Neuronal stem cell (in vitro differentiated cells): ENCODE results near the gene FOXP3.
A peak's percentile ranks its signal among the peaks of the same experiment; 100 is the strongest.

Source experiments
- DNase-seq: peaks from one replicate; pipeline ENCODE4 v3.0.0-alpha.2; 2013; ENCODE audit warnings: low spot score
- H2AFZ ChIP-seq: one replicate; pipeline ENCODE4 v1.6.1; 2013; ENCODE audit warnings: mild to moderate bottlenecking, low read length, inconsistent platforms
- H2AK5ac ChIP-seq: 2 replicates; pipeline ENCODE4 v1.6.1; 2013; ENCODE audit warnings: low read depth, mild to moderate bottlenecking, inconsistent platforms, low read length, moderate library complexity, mixed read lengths
- H2BK120ac ChIP-seq: 2 replicates; pipeline ENCODE4 v1.6.1; 2013; ENCODE audit warnings: low read depth, mild to moderate bottlenecking, inconsistent platforms, low read length, moderate library complexity, mixed read lengths
- H2BK12ac ChIP-seq: one replicate; pipeline ENCODE4 v1.6.1; 2013; ENCODE audit warnings: low read length, inconsistent platforms
- H2BK15ac ChIP-seq: 2 replicates; pipeline ENCODE4 v1.6.1; 2013; ENCODE audit warnings: mild to moderate bottlenecking, low read length, inconsistent platforms, mixed read lengths
- H2BK5ac ChIP-seq: one replicate; pipeline ENCODE4 v1.6.1; 2013; ENCODE audit warnings: inconsistent platforms, mild to moderate bottlenecking, low read length, moderate library complexity
- H3K14ac ChIP-seq: one replicate; pipeline ENCODE4 v1.6.1; 2013; ENCODE audit warnings: low read length, inconsistent platforms
- H3K18ac ChIP-seq: 2 replicates; pipeline ENCODE4 v1.6.1; 2013; ENCODE audit warnings: low read length, inconsistent platforms
- H3K23ac ChIP-seq: 2 replicates; pipeline ENCODE4 v1.6.1; 2013; ENCODE audit warnings: low read depth, mild to moderate bottlenecking, mixed read lengths, low read length, inconsistent platforms; ENCODE audit not compliant: poor library complexity
- H3K27ac ChIP-seq: replicated peaks from 3 replicates; pipeline ENCODE4 v1.5.1; 2013; ENCODE audit warnings: low read length, inconsistent platforms
- H3K27me3 ChIP-seq, 3 experiments: 2 replicates each; pipeline ENCODE4 v1.6.1; 2013; ENCODE audit warnings: low read length in 3 of 3, mild to moderate bottlenecking in 2 of 3, inconsistent platforms in 1 of 3, low read depth in 1 of 3, mixed read lengths in 1 of 3, moderate library complexity in 1 of 3; ENCODE audit not compliant: control insufficient read depth in 3 of 3, insufficient read depth in 3 of 3
- H3K36me3 ChIP-seq, 2 donors: replicated peaks in 1 of 2; 2 replicates each; pipeline ENCODE4 v1.6.1; 2013; ENCODE audit warnings: low read length in 2 of 2; ENCODE audit not compliant: control insufficient read depth in 2 of 2, insufficient read depth in 2 of 2
- H3K4ac ChIP-seq: 2 replicates; pipeline ENCODE4 v1.6.1; 2013; ENCODE audit warnings: inconsistent platforms, mild to moderate bottlenecking, low read length, moderate library complexity
- H3K4me1 ChIP-seq, 2 donors: 1 replicate in 1 of 2; 2 replicates in 1 of 2; pipeline ENCODE4 v1.6.1; 2013; ENCODE audit warnings: low read length in 2 of 2, low read depth in 1 of 2; ENCODE audit not compliant: control insufficient read depth in 2 of 2, insufficient read depth in 1 of 2
- H3K4me2 ChIP-seq: one replicate; pipeline ENCODE4 v1.6.1; 2013; ENCODE audit warnings: mild to moderate bottlenecking, low read length, inconsistent platforms; ENCODE audit not compliant: insufficient read depth, poor library complexity, severe bottlenecking
- H3K4me3 ChIP-seq, 2 donors: 2 replicates each; pipeline ENCODE4 v1.5.1; 2013; ENCODE audit warnings: low read length in 2 of 2, mild to moderate bottlenecking in 2 of 2, inconsistent platforms in 1 of 2, moderate library complexity in 1 of 2
- H3K79me1 ChIP-seq: one replicate; pipeline ENCODE4 v1.6.1; 2013; ENCODE audit warnings: low read depth, mild to moderate bottlenecking, inconsistent platforms, low read length, moderate library complexity
- H3K9ac ChIP-seq: one replicate; pipeline ENCODE4 v1.6.1; 2013; ENCODE audit warnings: mild to moderate bottlenecking, low read depth, low read length, inconsistent platforms; ENCODE audit not compliant: poor library complexity
- H3K9me3 ChIP-seq, 2 donors: replicated peaks in 1 of 2; 2 replicates each; pipeline versions ENCODE3 to v1.6.1; 2013; ENCODE audit warnings: low read length in 2 of 2, mild to moderate bottlenecking in 2 of 2, inconsistent platforms in 1 of 2, low read depth in 1 of 2, mixed read lengths in 1 of 2, moderate library complexity in 1 of 2; ENCODE audit not compliant: control insufficient read depth in 2 of 2, insufficient read depth in 1 of 2
- H4K8ac ChIP-seq: one replicate; pipeline ENCODE4 v1.6.1; 2013; ENCODE audit warnings: low read depth, mild to moderate bottlenecking, inconsistent platforms, low read length, moderate library complexity
- H4K91ac ChIP-seq: one replicate; pipeline ENCODE4 v1.6.1; 2013; ENCODE audit warnings: low read length, low read depth, mild to moderate bottlenecking, inconsistent platforms; ENCODE audit not compliant: poor library complexity
- WGBS, 2 donors: extraction: QIAGEN DNeasy Blood & Tissue Kit; methylation state at CpG; one replicate each; pipeline ENCODE4 v1.1.7; 2013; ENCODE audit warnings: missing lambda C conversion rate in 2 of 2, mixed read lengths in 1 of 2; ENCODE audit not compliant: insufficient read length in 2 of 2, insufficient replicate concordance in 1 of 2; ENCODE audit errors: extremely low coverage in 2 of 2; 5-methylcytosine and 5-hydroxymethylcytosine counted together

The FOXP3 gene

GRCh38 chrX:49227726-49228125, 36.8 kb downstream of the FOXP3 start:
- H2AK5ac ChIP-seq: no peak overlapping the region
- H2BK12ac ChIP-seq: no peak overlapping the region
- H3K9me3 ChIP-seq: no peaks in the 10 kb centered on the region
- no peaks in the 10 kb centered on the region for H3K79me1 ChIP-seq
- H2BK120ac ChIP-seq: no peak overlapping the region
- no peak overlapping the region for H3K4me2 ChIP-seq
- no peak overlapping the region for H3K18ac ChIP-seq
- H3K27me3 ChIP-seq: peaks cover 0 to 8% (median 0%) of the 10 kb centered on the region in 3 experiments
- peaks cover 0 to 4% of the 10 kb centered on the region in 2 donors for H3K4me1 ChIP-seq
- no peak overlapping the region for H2BK15ac ChIP-seq
- H3K23ac ChIP-seq: no peak overlapping the region
- H3K36me3 ChIP-seq: no peaks in the 10 kb centered on the region
- H3K9ac ChIP-seq: peak overlapping the region; percentile 44
- H4K8ac ChIP-seq: no peak overlapping the region
- H3K14ac ChIP-seq: no peak overlapping the region
- no peak overlapping the region for H3K4ac ChIP-seq
- WGBS, 2 donors: no CpG with 5 or more reads among the region's 2 CpGs
- no peak overlapping the region for H2BK5ac ChIP-seq
- H3K27ac ChIP-seq: no peak overlapping the region
- H3K4me3 ChIP-seq: no peak overlapping the region
- no peak overlapping the region for H2AFZ ChIP-seq
- DNase-seq: no peak
- H4K91ac ChIP-seq: no peak overlapping the region

- no peak for DNase-seq
- Histone ChIP-seq H3K9ac (no peak overlapping the region), H3K4ac (no peak overlapping the region), H2BK120ac (no peak overlapping the region), H4K91ac (no peak overlapping the region), H2AK5ac (no peak overlapping the region), H2AFZ (no peak overlapping the region), H3K4me2 (no peak overlapping the region), H2BK12ac (no peak overlapping the region), H3K23ac (no peak overlapping the region), H3K4me1 (peaks cover 0 to 4% of the 10 kb centered on the region in 2 donors), H3K27me3 (peaks cover 0 to 8% (median 0%) of the 10 kb centered on the region in 3 experiments), H3K18ac (no peak overlapping the region), H2BK5ac (no peak overlapping the region), H2BK15ac (no peak overlapping the region), H3K4me3 (no peak overlapping the region), H3K79me1 (no peaks in the 10 kb centered on the region), H3K27ac (no peak overlapping the region), H3K9me3 (no peaks in the 10 kb centered on the region), H3K36me3 (no peaks in the 10 kb centered on the region), H3K14ac (no peak overlapping the region), H4K8ac (no peak overlapping the region)
- no CpG with 5 or more reads among the region's 9 CpGs for WGBS, 2 donors
These were observed 37.6 kb downstream of the FOXP3 start for GRCh38 chrX:49226946-49227345.

GRCh38 chrX:49225858-49226257, 38.7 kb downstream of the FOXP3 start:
- H2BK5ac ChIP-seq: no peak overlapping the region
- peaks cover 0 to 8% (median 0%) of the 10 kb centered on the region in 3 experiments for H3K27me3 ChIP-seq
- WGBS, 2 donors: no CpG with 5 or more reads among the region's 14 CpGs
- H3K9ac ChIP-seq: no peak overlapping the region
- peaks cover 0 to 1% of the 10 kb centered on the region in 2 donors for H3K4me1 ChIP-seq
- H3K23ac ChIP-seq: no peak overlapping the region
- no peak overlapping the region for H3K4me3 ChIP-seq
- no peak overlapping the region for H4K8ac ChIP-seq
- no peak overlapping the region for H2BK12ac ChIP-seq
- H3K36me3 ChIP-seq: no peaks in the 10 kb centered on the region
- H3K18ac ChIP-seq: no peak overlapping the region
- no peak overlapping the region for H4K91ac ChIP-seq
- H2BK15ac ChIP-seq: no peak overlapping the region
- no peak overlapping the region for H2AK5ac ChIP-seq
- no peaks in the 10 kb centered on the region for H3K9me3 ChIP-seq
- no peak overlapping the region for H3K27ac ChIP-seq
- no peaks in the 10 kb centered on the region for H3K79me1 ChIP-seq
- H2BK120ac ChIP-seq: no peak overlapping the region
- DNase-seq: no peak
- no peak overlapping the region for H3K4ac ChIP-seq
- H3K4me2 ChIP-seq: no peak overlapping the region
- no peak overlapping the region for H3K14ac ChIP-seq
- no peak overlapping the region for H2AFZ ChIP-seq

- Histone ChIP-seq H3K9me3 (no peaks in the 10 kb centered on the region), H3K4me1 (no peaks in the 10 kb centered on the region), H2AK5ac (no peak overlapping the region), H3K27ac (no peak overlapping the region), H2BK12ac (no peak overlapping the region), H2BK120ac (no peak overlapping the region), H2BK5ac (no peak overlapping the region), H3K4ac (no peak overlapping the region), H3K4me3 (no peak overlapping the region), H3K18ac (no peak overlapping the region), H3K27me3 (peaks cover 0 to 22% (median 0%) of the 10 kb centered on the region in 3 experiments), H3K23ac (no peak overlapping the region), H3K14ac (no peak overlapping the region), H4K8ac (no peak overlapping the region), H2BK15ac (no peak overlapping the region), H3K79me1 (no peaks in the 10 kb centered on the region), H3K9ac (no peak overlapping the region), H3K4me2 (no peak overlapping the region), H3K36me3 (no peaks in the 10 kb centered on the region), H2AFZ (no peak overlapping the region), H4K91ac (no peak overlapping the region)
- no peak for DNase-seq
- WGBS, 2 donors: no CpG with 5 or more reads among the region's 2 CpGs
These were observed 42.6 kb downstream of the FOXP3 start for GRCh38 chrX:49221868-49222267.
